Ishikawa (cell line): ENCODE data around the gene QSOX2.

ENCODE experiments used
- CEBPB ChIP-seq: IDR thresholded peaks from 2 replicates; pipeline ENCODE4 v1.6.1; 2012
- CREB1 ChIP-seq: IDR thresholded peaks from 2 replicates; pipeline ENCODE4 v1.6.1; 2012; ENCODE audit warnings: low read depth
- EGR1 ChIP-seq: IDR thresholded peaks from 2 replicates; pipeline ENCODE4 v1.6.1; 2012
- EP300 ChIP-seq: IDR thresholded peaks from 2 replicates; pipeline ENCODE4 v1.6.1; 2012; ENCODE audit warnings: borderline replicate concordance
- FOXM1 ChIP-seq: IDR thresholded peaks from 2 replicates; pipeline ENCODE4 v1.6.1; 2012; ENCODE audit warnings: low read depth, borderline replicate concordance
- MAX ChIP-seq: IDR thresholded peaks from 2 replicates; pipeline ENCODE4 v1.6.1; 2012
- NFIC ChIP-seq: IDR thresholded peaks from 2 replicates; pipeline ENCODE4 v1.6.1; 2012
- REST ChIP-seq: IDR thresholded peaks from 2 replicates; pipeline ENCODE4 v1.6.1; 2012; ENCODE audit warnings: low read depth, mild to moderate bottlenecking
- TAF1 ChIP-seq: IDR thresholded peaks from 2 replicates; pipeline ENCODE4 v1.6.1; 2012; ENCODE audit warnings: low read depth, mild to moderate bottlenecking

- TF ChIP-seq TAF1, result no peak
- no peak for TF ChIP-seq EGR1
- TF ChIP-seq EP300, result no peak
- TF ChIP-seq CEBPB, result no peak
- no peak for TF ChIP-seq MAX
- TF ChIP-seq REST, result no peak
- TF ChIP-seq CREB1, result no peak
- TF ChIP-seq FOXM1, result no peak
- TF ChIP-seq NFIC, result no peak
Observed at GRCh38 chr9:136278894-136279293, 33.3 kb upstream of the QSOX2 start.
